Measurements from ENCODE around the gene PPP1R14B. TPM values are rescaled to one million over a fixed set of nuclear protein-coding genes. Genes with fewer than 3 reads are reported as not detected.

The PPP1R14B gene
- total and polyA plus RNA-seq, 2 of the 13 experiments (the other 11 are each of a cell fraction or from before 2014, with no cell fraction given), result 110 to 148 TPM

DNA sequence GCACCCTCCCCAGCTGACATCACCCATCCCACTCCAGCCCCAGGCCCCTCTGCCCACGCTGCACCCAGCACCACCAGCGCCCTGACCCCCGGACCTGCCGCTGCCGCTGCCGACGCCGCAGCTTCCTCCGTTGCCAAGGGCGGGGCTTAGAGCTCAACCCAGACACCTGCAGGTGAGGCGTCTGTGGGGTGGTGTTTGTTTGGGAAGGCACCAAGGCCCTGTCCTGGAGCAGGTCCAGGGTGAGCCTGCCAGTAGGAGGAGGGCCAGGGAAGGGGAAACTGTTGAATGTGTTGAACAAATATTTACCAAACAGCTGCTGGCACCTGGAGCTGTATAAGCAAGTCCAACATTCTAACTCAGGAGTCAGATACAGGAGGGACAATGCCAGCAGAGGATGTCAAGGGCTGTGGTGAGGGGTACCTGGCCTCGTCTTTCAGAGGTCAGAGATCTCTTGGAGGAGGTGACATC lies 9.2 kb downstream of the PPP1R14B start (continued):
- TF ChIP-seq IKZF4 (CRISPR knock-in tag; IDR thresholded peaks at IDR 0.05; ENCODE audit: borderline replicate concordance, low read depth, not compliant biosample characterization) (no peak), ZNF792 (CRISPR knock-in tag; IDR thresholded peaks at IDR 0.05) (peak; percentile 28; the same call in 1 of the 2 replicates), TEAD3 (CRISPR knock-in tag; optimal IDR thresholded peaks at IDR 0.05; ENCODE audit: borderline replicate concordance) (no peak), SIX1 (CRISPR knock-in tag; IDR thresholded peaks at IDR 0.05; ENCODE audit: borderline replicate concordance) (no peak), JDP2 (CRISPR knock-in tag; IDR thresholded peaks at IDR 0.05; ENCODE audit: borderline replicate concordance) (no peak), ZNF256 (CRISPR knock-in tag; conservative IDR thresholded peaks at IDR 0.05) (no peak), HMG20B (CRISPR knock-in tag; conservative IDR thresholded peaks at IDR 0.05) (no peak; the same call in 1 of the 2 replicates), ZFY (CRISPR knock-in tag; IDR thresholded peaks at IDR 0.05) (peak; percentile 51; the same call in 1 of the 2 replicates), POLR2A (IDR thresholded peaks at IDR 0.05; ENCODE audit: insufficient read depth in 1 of 2, low read depth in 2 of 2, low read length in 2 of 2) (0 out of 4 replicates have a peak, but pooled peaks of 1 of the 2 experiments have one; percentile 34), RELA (CRISPR knock-in tag; IDR thresholded peaks at IDR 0.05) (no peak), BORCS8-MEF2B (CRISPR knock-in tag; IDR thresholded peaks at IDR 0.05) (no peak), ZEB1 (IDR thresholded peaks at IDR 0.05; ENCODE audit: insufficient replicate concordance, low read depth) (peak; percentile 93), ZNF775 (CRISPR knock-in tag; IDR thresholded peaks at IDR 0.05; ENCODE audit: borderline replicate concordance) (no peak), ZNF138 (CRISPR knock-in tag; IDR thresholded peaks at IDR 0.05; ENCODE audit: low read depth) (no peak)
- TF ChIP-seq, protein P1, sequence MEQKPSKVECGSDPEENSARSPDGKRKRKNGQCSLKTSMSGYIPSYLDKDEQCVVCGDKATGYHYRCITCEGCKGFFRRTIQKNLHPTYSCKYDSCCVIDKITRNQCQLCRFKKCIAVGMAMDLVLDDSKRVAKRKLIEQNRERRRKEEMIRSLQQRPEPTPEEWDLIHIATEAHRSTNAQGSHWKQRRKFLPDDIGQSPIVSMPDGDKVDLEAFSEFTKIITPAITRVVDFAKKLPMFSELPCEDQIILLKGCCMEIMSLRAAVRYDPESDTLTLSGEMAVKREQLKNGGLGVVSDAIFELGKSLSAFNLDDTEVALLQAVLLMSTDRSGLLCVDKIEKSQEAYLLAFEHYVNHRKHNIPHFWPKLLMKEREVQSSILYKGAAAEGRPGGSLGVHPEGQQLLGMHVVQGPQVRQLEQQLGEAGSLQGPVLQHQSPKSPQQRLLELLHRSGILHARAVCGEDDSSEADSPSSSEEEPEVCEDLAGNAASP (CRISPR knock-in tag; IDR thresholded peaks at IDR 0.05; ENCODE audit: borderline replicate concordance), result 0 out of 2 replicates have a peak, but pooled peaks have one; percentile 52
- TF ChIP-seq, protein P2, sequence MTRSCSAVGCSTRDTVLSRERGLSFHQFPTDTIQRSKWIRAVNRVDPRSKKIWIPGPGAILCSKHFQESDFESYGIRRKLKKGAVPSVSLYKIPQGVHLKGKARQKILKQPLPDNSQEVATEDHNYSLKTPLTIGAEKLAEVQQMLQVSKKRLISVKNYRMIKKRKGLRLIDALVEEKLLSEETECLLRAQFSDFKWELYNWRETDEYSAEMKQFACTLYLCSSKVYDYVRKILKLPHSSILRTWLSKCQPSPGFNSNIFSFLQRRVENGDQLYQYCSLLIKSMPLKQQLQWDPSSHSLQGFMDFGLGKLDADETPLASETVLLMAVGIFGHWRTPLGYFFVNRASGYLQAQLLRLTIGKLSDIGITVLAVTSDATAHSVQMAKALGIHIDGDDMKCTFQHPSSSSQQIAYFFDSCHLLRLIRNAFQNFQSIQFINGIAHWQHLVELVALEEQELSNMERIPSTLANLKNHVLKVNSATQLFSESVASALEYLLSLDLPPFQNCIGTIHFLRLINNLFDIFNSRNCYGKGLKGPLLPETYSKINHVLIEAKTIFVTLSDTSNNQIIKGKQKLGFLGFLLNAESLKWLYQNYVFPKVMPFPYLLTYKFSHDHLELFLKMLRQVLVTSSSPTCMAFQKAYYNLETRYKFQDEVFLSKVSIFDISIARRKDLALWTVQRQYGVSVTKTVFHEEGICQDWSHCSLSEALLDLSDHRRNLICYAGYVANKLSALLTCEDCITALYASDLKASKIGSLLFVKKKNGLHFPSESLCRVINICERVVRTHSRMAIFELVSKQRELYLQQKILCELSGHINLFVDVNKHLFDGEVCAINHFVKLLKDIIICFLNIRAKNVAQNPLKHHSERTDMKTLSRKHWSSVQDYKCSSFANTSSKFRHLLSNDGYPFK (CRISPR knock-in tag; IDR thresholded peaks at IDR 0.05; ENCODE audit: borderline replicate concordance), result no peak
- TF ChIP-seq, protein P3, sequence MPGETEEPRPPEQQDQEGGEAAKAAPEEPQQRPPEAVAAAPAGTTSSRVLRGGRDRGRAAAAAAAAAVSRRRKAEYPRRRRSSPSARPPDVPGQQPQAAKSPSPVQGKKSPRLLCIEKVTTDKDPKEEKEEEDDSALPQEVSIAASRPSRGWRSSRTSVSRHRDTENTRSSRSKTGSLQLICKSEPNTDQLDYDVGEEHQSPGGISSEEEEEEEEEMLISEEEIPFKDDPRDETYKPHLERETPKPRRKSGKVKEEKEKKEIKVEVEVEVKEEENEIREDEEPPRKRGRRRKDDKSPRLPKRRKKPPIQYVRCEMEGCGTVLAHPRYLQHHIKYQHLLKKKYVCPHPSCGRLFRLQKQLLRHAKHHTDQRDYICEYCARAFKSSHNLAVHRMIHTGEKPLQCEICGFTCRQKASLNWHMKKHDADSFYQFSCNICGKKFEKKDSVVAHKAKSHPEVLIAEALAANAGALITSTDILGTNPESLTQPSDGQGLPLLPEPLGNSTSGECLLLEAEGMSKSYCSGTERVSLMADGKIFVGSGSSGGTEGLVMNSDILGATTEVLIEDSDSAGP (CRISPR knock-in tag; IDR thresholded peaks at IDR 0.05; ENCODE audit: borderline replicate concordance), result peak; percentile 40; the same call in 1 of the 2 replicates
- TF ChIP-seq, protein P4, sequence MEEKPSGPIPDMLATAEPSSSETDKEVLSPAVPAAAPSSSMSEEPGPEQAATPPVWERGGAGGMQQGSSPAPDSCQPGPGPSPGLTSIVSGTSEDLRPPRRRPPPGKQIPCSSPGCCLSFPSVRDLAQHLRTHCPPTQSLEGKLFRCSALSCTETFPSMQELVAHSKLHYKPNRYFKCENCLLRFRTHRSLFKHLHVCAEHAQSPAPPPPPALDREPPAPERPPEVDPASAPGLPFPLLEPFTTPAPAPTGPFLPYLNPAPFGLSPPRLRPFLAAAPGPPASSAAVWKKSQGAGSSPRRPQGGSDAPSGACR (CRISPR knock-in tag; IDR thresholded peaks at IDR 0.05), result no peak
- TF ChIP-seq, protein P5, sequence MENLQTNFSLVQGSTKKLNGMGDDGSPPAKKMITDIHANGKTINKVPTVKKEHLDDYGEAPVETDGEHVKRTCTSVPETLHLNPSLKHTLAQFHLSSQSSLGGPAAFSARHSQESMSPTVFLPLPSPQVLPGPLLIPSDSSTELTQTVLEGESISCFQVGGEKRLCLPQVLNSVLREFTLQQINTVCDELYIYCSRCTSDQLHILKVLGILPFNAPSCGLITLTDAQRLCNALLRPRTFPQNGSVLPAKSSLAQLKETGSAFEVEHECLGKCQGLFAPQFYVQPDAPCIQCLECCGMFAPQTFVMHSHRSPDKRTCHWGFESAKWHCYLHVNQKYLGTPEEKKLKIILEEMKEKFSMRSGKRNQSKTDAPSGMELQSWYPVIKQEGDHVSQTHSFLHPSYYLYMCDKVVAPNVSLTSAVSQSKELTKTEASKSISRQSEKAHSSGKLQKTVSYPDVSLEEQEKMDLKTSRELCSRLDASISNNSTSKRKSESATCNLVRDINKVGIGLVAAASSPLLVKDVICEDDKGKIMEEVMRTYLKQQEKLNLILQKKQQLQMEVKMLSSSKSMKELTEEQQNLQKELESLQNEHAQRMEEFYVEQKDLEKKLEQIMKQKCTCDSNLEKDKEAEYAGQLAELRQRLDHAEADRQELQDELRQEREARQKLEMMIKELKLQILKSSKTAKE (CRISPR knock-in tag; IDR thresholded peaks at IDR 0.05; ENCODE audit: borderline replicate concordance), result peak; percentile 96
- TF ChIP-seq, protein P6, sequence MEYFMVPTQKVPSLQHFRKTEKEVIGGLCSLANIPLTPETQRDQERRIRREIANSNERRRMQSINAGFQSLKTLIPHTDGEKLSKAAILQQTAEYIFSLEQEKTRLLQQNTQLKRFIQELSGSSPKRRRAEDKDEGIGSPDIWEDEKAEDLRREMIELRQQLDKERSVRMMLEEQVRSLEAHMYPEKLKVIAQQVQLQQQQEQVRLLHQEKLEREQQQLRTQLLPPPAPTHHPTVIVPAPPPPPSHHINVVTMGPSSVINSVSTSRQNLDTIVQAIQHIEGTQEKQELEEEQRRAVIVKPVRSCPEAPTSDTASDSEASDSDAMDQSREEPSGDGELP (IDR thresholded peaks at IDR 0.05; ENCODE audit: borderline replicate concordance, low read depth), result peak; percentile 93

Data from HepG2 (cell line).